ENCODE measurements around the gene HECW1.

DNA sequence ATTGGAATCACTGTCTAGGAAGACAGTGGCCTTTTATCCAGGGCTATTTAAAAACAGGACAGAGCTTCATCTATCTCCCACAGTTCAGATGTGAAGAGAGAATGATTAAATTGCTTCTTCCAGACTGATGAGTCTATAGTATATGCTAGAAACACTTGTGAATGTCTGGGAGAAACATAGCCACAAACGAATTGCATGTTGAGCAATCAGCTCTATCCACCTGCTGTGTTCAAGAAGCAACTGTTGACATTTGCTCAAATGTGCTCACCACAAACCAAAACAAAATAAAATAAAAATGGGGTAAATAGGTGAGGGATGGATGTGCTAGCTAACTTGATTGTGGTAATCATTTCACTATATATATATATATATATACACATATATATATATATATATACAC lies 195.1 kb downstream of the HECW1 start:
- TF ChIP-seq EZH2 (IDR thresholded peaks at IDR 0.05), result no peak
- TF ChIP-seq POLR2AphosphoS5 (IDR thresholded peaks at IDR 0.05; ENCODE audit: borderline replicate concordance, low read depth, low read length), result no peak

Data from SK-N-MC (cell line).